ENCODE measurements around the gene NRP1.

GRCh38 chr10:33234831-33235237 is 99.6 kb downstream of the NRP1 start:
- TF ChIP-seq RARB (CRISPR knock-in tag; IDR thresholded peaks at IDR 0.05) (no peak), TOX (CRISPR knock-in tag; IDR thresholded peaks at IDR 0.05; ENCODE audit: borderline replicate concordance) (no peak), ARNTL (CRISPR knock-in tag; IDR thresholded peaks at IDR 0.05; ENCODE audit: borderline replicate concordance, low read depth) (no peak), CSRNP3 (CRISPR knock-in tag; IDR thresholded peaks at IDR 0.05) (no peak), ZFP30 (CRISPR knock-in tag; IDR thresholded peaks at IDR 0.05) (no peak), ZC3H10 (CRISPR knock-in tag; IDR thresholded peaks at IDR 0.05) (no peak)
